ENCODE measurements around the gene PLCD3.

- TF ChIP-seq POLR2A (IDR thresholded peaks at IDR 0.05; ENCODE audit: low read length) (no peak), GATA1 (IDR thresholded peaks at IDR 0.05; ENCODE audit: low read depth, low read length) (no peak)
Measured at GRCh38 chr17:45081047-45081703, 51.1 kb downstream of the PLCD3 start.
